Tibial nerve (tissue), 3 donors: ENCODE measurements around the gene SLC9C1.

Source experiments
- CTCF ChIP-seq, 5 experiments: fragments of 200-600 bp in 3 of 5; fragments of 450-650 bp in 2 of 5; sonication (generic) in 3 of 5; IDR thresholded peaks; one replicate each; pipeline ENCODE4 v1.5.1; 2016 to 2019; ENCODE audit warnings: antibody characterized with exemption in 5 of 5, mild to moderate bottlenecking in 3 of 5, moderate library complexity in 2 of 5
- POLR2A ChIP-seq, 2 donors: fragments of 450-650 bp; IDR thresholded peaks; one replicate each; pipeline ENCODE4 v1.6.1; 2017; ENCODE audit warnings: antibody characterized with exemption in 2 of 2, mild to moderate bottlenecking in 2 of 2, moderate library complexity in 2 of 2

- TF ChIP-seq POLR2A (IDR thresholded peaks at IDR 0.05) (no peak), CTCF (IDR thresholded peaks at IDR 0.05) (no peak)
These were observed 21.8 kb upstream of the SLC9C1 start for GRCh38 chr3:112315791-112316190.
